ENCODE results near the gene PTPRG.

- TF ChIP-seq CTCF (optimal IDR thresholded peaks at IDR 0.05 in 1 of 3, IDR thresholded peaks at IDR 0.05 in 1 of 3, conservative IDR thresholded peaks at IDR 0.05 in 1 of 3; ENCODE audit: extremely low read depth in 1 of 3, insufficient read depth in 2 of 3, low read length in 3 of 3), result no peak
- no peak for TF ChIP-seq EZH2 (IDR thresholded peaks at IDR 0.05; ENCODE audit: low read length)
Measured at GRCh38 chr3:62159709-62160092, 598.3 kb downstream of the PTPRG start.

All from keratinocyte (primary cell).